WTC11 (cell line): Measurements from ENCODE around the gene SLC17A9. TPM values are rescaled to one million over a fixed set of nuclear protein-coding genes. Genes with fewer than 3 reads are reported as not detected.

ENCODE experiments used
- ATAC-seq: fragments of 200-7000 bp; cut with Tn5 transposase; 2 replicates; pipeline ENCODE4 v1.10.0; 2021; ENCODE audit warnings: mild to moderate bottlenecking, moderate library complexity
- CTCF ChIA-PET: fragments of 300-600 bp; sonication (Branson Sonifier 250); formaldehyde crosslinking; loops from one replicate; lab custom pipeline; 2021; ENCODE audit warnings: antibody characterized with exemption; lab: Charles Lee
- POLR2A ChIA-PET: fragments of 350-600 bp; sonication (Branson Sonifier 250); formaldehyde crosslinking; loops from one replicate; lab custom pipeline; 2021; ENCODE audit warnings: antibody characterized with exemption; lab: Charles Lee
- DNase-seq: peaks from one replicate; pipeline ENCODE4 v3.0.0; 2021; ENCODE audit warnings: low spot score
- H3K27ac Mint-ChIP-seq: 2 replicates; pipeline ENCODE4 v1.8.0; 2021; ENCODE audit warnings: mixed read lengths
- H3K27me3 Mint-ChIP-seq: 2 replicates; pipeline ENCODE4 v1.8.0; 2021; ENCODE audit warnings: low read depth, mild to moderate bottlenecking, moderate library complexity, mixed read lengths
- H3K36me3 Mint-ChIP-seq: 2 replicates; pipeline ENCODE4 v1.8.0; 2021; ENCODE audit warnings: mixed read lengths
- H3K4me1 Mint-ChIP-seq: 2 replicates; pipeline ENCODE4 v1.8.0; 2022; ENCODE audit warnings: mixed read lengths
- H3K4me3 Mint-ChIP-seq: 2 replicates; pipeline ENCODE4 v1.8.0; 2021; ENCODE audit warnings: mild to moderate bottlenecking, moderate library complexity, mixed read lengths
- H3K9me3 Mint-ChIP-seq: 2 replicates; pipeline ENCODE4 v1.8.0; 2021; ENCODE audit warnings: mixed read lengths
- AFF4 ChIP-seq: sonication (generic); formaldehyde crosslinking; IDR thresholded peaks from 2 replicates; pipeline ENCODE4 v1.8.1; 2023; ENCODE audit warnings: mild to moderate bottlenecking, missing genetic modification reagents, borderline replicate concordance
- ATF6 ChIP-seq: sonication (generic); formaldehyde crosslinking; IDR thresholded peaks from 2 replicates; pipeline ENCODE4 v1.8.1; 2023; ENCODE audit warnings: mild to moderate bottlenecking, missing genetic modification reagents
- GABPB1 ChIP-seq: sonication (generic); formaldehyde crosslinking; IDR thresholded peaks from 2 replicates; pipeline ENCODE4 v1.8.1; 2023; ENCODE audit warnings: mild to moderate bottlenecking, missing genetic modification reagents
- GRHL2 ChIP-seq: fragments of 250-450 bp; sonication (Bioruptor Pico); IDR thresholded peaks from 2 replicates; pipeline ENCODE4 v1.8.0; 2022; ENCODE audit warnings: mild to moderate bottlenecking, moderate library complexity; ENCODE audit not compliant: insufficient replicate concordance, severe bottlenecking
- PRRX2 ChIP-seq: fragments of 250-450 bp; sonication (Bioruptor Pico); IDR thresholded peaks from 2 replicates; pipeline ENCODE4 v1.8.0; 2021; ENCODE audit warnings: mild to moderate bottlenecking
- TCF7 ChIP-seq: sonication (generic); formaldehyde crosslinking; IDR thresholded peaks from 2 replicates; pipeline ENCODE4 v1.8.0; 2022; ENCODE audit warnings: mild to moderate bottlenecking, low read depth, missing genetic modification reagents, moderate library complexity
- TP53 ChIP-seq: sonication (generic); formaldehyde crosslinking; IDR thresholded peaks from 2 replicates; pipeline ENCODE4 v1.8.1; 2023; ENCODE audit warnings: mild to moderate bottlenecking, missing genetic modification reagents
- ZBTB21 ChIP-seq: sonication (generic); formaldehyde crosslinking; IDR thresholded peaks from 2 replicates; pipeline ENCODE4 v1.8.1; 2023; ENCODE audit warnings: mild to moderate bottlenecking, missing genetic modification reagents, borderline replicate concordance
- ZNF219 ChIP-seq: sonication (generic); formaldehyde crosslinking; IDR thresholded peaks from 2 replicates; pipeline ENCODE4 v1.8.0; 2023; ENCODE audit warnings: missing genetic modification reagents, mild to moderate bottlenecking, borderline replicate concordance
- ZNF263 ChIP-seq: sonication (generic); formaldehyde crosslinking; IDR thresholded peaks from 2 replicates; pipeline ENCODE4 v1.8.1; 2022; ENCODE audit warnings: low read depth, mild to moderate bottlenecking, moderate library complexity, missing genetic modification reagents
- ZNF281 ChIP-seq: sonication (generic); formaldehyde crosslinking; IDR thresholded peaks from 2 replicates; pipeline ENCODE4 v1.8.0; 2023; ENCODE audit warnings: mild to moderate bottlenecking, missing genetic modification reagents
- ZNF317 ChIP-seq: sonication (generic); formaldehyde crosslinking; IDR thresholded peaks from 2 replicates; pipeline ENCODE4 v1.8.1; 2023; ENCODE audit warnings: low read depth, mild to moderate bottlenecking, moderate library complexity, missing genetic modification reagents, borderline replicate concordance
- total RNA-seq: library from RNA; stranded (reverse); gene quantifications from 3 replicates; pipeline ENCODE4 v1.2.3, GENCODE V29; 2021
- TF ChIP-seq, protein P1 (sequence below): fragments of 250-450 bp; sonication (Bioruptor Pico); IDR thresholded peaks from 2 replicates; pipeline ENCODE4 v1.9.0; 2021; ENCODE audit warnings: mild to moderate bottlenecking
- TF ChIP-seq, protein P2 (sequence below): sonication (generic); formaldehyde crosslinking; IDR thresholded peaks from 2 replicates; pipeline ENCODE4 v1.8.1; 2022; ENCODE audit warnings: missing genetic modification reagents, borderline replicate concordance
- TF ChIP-seq, protein P3 (sequence below): fragments of 250-450 bp; sonication (Bioruptor Pico); conservative IDR thresholded peaks from 2 replicates; pipeline ENCODE4 v1.9.0; 2021; ENCODE audit warnings: mild to moderate bottlenecking

SLC17A9 gene
- total RNA-seq, 1 experiment from 2014 or later = 41.7 TPM

DNA sequence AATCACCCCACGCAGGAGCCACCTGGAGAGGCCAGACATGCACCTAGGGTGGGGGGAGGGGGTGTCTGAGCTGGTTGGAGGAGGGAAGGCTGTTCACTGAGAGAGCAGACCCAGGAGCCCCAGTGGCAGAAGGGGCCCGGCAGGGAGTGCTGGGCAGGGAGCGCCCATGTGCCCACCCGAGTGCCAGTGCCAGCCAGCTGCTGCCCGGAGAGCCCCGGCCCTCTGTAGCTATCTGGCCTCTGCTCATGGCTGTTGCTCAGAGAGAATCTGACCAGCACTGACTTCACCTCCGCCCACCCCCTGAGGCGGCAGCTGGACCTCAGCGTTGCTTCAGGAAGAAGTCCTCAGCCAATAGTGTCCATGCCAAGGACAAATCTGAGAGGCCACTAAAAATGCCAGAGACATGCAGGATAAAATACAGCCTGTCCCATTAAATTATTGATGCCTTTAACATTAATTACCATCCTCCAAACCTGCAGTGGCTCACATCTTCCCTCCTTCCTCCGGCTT lies 22.8 kb downstream of the SLC17A9 start (continued):
- TF ChIP-seq AFF4 (CRISPR knock-in tag) (no peak), GABPB1 (no peak), ZNF317 (CRISPR knock-in tag) (no peak), ZNF263 (no peak), ATF6 (CRISPR knock-in tag) (no peak), TP53 (CRISPR knock-in tag) (no peak)
- TF ChIP-seq, all 79 proteins: peak for 0

DNA sequence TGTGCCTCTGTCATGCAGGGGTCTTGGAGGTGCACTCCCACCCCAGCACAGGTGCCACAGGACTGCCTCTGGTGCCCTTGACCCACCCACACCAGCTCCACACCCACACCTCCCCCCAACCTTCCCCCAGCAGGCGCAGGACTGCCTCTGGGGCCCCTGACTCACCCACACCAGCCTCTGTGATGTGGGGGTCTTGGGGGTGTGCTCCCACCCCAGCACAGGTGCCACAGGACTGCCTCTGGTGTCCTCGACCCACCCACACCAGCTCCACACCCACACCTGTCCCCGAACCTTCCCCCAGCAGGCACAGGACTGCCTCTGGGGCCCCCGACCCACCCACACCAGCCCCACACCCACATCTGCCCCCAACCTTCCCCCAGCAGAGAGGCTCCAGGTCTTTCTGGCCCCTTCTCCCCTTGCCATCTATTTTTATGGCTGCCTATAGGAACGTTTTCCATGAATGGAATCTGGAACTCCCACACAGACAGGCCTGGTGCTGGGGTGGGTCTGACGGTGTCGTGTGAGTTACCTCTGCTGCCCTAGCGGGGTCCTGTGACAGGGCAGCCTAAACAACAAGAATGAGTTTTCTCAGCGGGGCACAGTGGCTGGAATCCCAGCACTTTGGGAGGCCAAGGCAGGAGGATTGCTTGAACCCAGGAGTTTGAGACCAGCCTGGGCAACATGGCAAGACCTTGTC lies 23.5 kb downstream of the SLC17A9 start:
- H3K4me1 Mint-ChIP-seq = peaks cover 32% of the 10 kb centered on the region
- ATAC-seq = no peak
- peaks cover 49% of the 10 kb centered on the region for H3K27me3 Mint-ChIP-seq
- no peak for DNase-seq
- POLR2A ChIA-PET = no interaction called here
- H3K4me3 Mint-ChIP-seq = no peak overlapping the region
- CTCF ChIA-PET = interaction anchor here (0.5 to 1.5 kb wide), 3 partner anchors 80 to 248 kb away, joined by 3 to 5 read pairs (median 4); no protein-coding TSS in a partner anchor
- TF ChIP-seq GRHL2 (no peak), ZNF219 (no peak), PRRX2 (CRISPR knock-in tag) (no peak), TCF7 (no peak), ZNF281 (no peak), ZBTB21 (CRISPR knock-in tag) (no peak)
- TF ChIP-seq, protein P1, sequence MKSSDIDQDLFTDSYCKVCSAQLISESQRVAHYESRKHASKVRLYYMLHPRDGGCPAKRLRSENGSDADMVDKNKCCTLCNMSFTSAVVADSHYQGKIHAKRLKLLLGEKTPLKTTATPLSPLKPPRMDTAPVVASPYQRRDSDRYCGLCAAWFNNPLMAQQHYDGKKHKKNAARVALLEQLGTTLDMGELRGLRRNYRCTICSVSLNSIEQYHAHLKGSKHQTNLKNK (CRISPR knock-in tag) = no peak
- TF ChIP-seq, protein P2, sequence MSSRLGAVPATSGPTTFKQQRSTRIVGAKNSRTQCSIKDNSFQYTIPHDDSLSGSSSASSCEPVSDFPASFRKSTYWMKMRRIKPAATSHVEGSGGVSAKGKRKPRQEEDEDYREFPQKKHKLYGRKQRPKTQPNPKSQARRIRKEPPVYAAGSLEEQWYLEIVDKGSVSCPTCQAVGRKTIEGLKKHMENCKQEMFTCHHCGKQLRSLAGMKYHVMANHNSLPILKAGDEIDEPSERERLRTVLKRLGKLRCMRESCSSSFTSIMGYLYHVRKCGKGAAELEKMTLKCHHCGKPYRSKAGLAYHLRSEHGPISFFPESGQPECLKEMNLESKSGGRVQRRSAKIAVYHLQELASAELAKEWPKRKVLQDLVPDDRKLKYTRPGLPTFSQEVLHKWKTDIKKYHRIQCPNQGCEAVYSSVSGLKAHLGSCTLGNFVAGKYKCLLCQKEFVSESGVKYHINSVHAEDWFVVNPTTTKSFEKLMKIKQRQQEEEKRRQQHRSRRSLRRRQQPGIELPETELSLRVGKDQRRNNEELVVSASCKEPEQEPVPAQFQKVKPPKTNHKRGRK (CRISPR knock-in tag) = no peak
- TF ChIP-seq, protein P3, sequence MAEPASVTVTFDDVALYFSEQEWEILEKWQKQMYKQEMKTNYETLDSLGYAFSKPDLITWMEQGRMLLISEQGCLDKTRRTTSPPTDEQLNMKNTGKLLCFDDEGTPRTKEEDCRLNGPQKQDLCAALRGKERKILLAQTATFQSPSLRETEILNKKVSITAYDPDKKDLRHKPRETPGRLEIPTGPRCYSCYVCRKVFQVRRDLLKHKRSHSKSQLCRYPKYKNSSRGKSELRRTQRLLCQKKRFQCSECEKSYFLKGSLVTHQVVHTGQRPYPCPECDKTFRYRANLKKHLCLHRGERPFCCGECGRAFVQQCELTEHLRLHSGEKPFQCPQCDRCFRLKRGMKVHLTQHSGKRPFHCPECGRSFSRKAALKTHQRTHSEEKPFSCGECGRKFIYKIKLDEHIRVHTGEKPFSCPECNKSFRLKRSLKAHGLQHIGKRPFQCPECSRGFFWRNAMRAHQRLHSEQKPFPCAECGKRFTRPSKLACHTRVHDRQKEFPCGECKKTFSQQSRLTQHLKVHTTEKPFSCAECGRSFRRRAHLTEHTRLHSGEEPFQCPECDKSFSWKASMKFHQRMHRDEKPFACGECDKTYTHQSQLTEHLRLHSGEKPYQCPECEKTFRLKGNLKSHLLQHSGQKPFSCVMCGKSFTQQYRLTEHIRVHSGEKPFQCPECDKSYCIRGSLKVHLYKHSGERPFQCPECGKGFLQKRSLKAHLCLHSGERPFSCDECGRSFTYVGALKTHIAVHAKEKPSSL (CRISPR knock-in tag) = no peak
- H3K27ac Mint-ChIP-seq = no peak overlapping the region
- no peaks in the 10 kb centered on the region for H3K36me3 Mint-ChIP-seq
- H3K9me3 Mint-ChIP-seq = no peaks in the 10 kb centered on the region
